ENCODE measurements around the gene NOTUM. TPM values are rescaled to one million over a fixed set of nuclear protein-coding genes. Genes with fewer than 3 reads are reported as not detected.

Gene NOTUM
- total RNA-seq, 1 donor from 2014 or later: 0.56 TPM

DNA sequence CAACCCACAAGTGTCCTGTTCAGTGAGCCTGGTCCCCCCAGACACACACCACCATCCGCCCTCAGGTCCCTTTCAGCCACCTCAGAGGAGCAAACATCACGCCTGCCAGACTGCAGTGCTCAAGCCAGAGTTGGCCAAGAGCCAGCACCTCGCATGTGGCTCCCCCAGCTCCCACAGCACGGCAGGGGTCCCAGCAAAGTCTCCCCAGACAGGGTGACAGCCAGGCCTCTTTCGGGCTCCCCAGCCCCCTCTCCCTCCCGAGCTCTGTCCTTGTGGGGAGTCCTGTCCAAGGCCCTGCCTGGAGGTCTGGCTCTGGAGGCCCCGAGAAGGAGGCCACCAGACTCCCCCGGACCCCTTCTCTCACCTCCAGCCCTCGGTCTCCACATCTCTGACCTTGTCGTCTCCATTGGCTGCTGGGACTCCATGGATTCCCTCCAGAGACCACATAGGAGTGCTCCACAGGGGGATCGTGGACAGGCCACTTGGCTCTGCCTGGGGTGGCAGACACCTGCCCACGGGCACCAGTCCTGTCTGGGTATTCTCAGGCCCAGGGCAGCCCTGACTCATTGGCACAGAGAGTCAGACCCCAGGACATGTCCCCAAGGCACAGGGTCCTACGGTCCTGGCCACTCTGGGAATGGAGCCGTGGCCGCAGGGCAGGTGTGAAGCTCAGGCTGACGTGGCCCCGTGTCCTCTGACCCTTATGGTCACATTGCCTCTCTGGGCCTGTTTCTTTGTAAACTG, 12.2 kb downstream of the NOTUM start:
- intact Hi-C loops (cut with DNase I): no loop called here
- no peak for ATAC-seq (ENCODE audit: poor library complexity)

GRCh38 chr17:81947189-81947588, 13.8 kb downstream of the NOTUM start, which contains the start of gene MYADML2:
Gene MYADML2 (minus strand): TSS chr17:81947233. CDS start chr17:81941741, 5,492 bp downstream.
- intact Hi-C loops (cut with DNase I): no loop called here
- no peak for DNase-seq
- ATAC-seq (ENCODE audit: poor library complexity): no peak

More for the DNA sequence above, 12.2 kb downstream of the NOTUM start:
- no peak for DNase-seq

GRCh38 chr17:81944858-81945257, 16.1 kb downstream of the NOTUM start:
- ATAC-seq (ENCODE audit: poor library complexity) (no peak), DNase-seq (no peak)
- intact Hi-C loops (cut with DNase I): no loop called here

GRCh38 chr17:81942167-81942553, 18.8 kb downstream of the NOTUM start:
- intact Hi-C loops (cut with DNase I): no loop called here
- no peak for DNase-seq
- ATAC-seq (ENCODE audit: poor library complexity): no peak

GRCh38 chr17:81941484-81942166, 19.4 kb downstream of the NOTUM start:
- intact Hi-C loops (cut with DNase I): no loop called here
- ATAC-seq (ENCODE audit: poor library complexity) (peak; percentile 56), DNase-seq (peak; percentile 70)

DNA sequence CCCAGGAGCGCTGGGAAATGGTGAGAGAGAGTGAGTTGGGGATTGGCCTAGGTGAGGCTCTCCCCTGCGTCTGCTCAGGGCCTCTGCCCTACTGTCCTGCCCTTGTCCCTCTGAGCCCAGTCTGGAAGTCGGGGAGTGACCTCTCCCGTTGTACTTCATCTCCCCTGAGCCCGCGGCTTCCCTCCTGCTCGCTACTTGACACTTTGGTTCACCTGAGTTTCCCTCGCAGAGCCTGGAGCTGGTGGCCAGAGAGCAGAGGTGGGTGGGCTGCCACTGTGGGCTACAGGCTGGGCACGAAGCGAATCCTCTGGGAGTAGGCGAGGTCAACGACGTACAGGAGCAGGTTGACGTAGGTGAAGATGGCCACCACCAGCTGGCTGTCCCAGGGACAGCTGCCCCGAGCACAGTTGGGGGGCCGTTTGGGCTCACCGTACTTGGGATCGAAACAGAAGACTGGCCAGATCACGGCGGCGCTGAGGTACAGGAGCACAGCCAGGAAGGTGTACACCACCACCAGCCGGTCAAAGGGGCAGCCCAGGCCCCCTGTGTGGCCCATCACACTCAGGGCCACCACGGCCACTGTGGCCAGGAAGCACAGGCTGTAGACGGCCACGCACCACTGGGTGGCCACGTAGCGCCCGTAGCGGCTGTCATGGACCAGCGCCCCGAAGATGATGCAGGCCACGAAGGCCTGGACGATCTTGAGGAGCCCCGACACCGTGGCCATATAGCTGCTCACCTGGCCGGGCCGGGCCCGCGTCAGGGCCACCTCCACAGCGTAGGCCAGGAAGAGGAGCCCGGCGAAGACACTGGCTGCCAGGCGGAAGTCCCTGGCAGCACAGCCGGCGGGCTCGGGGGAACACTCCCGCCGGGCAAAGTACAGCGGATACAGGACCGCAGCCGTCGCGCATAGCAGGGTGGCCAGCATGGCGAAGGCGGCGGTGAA, 20.2 kb downstream of the NOTUM start:
- DNase-seq (no peak), ATAC-seq (ENCODE audit: poor library complexity) (no peak)
- intact Hi-C loops (cut with DNase I): no loop called here

DNA sequence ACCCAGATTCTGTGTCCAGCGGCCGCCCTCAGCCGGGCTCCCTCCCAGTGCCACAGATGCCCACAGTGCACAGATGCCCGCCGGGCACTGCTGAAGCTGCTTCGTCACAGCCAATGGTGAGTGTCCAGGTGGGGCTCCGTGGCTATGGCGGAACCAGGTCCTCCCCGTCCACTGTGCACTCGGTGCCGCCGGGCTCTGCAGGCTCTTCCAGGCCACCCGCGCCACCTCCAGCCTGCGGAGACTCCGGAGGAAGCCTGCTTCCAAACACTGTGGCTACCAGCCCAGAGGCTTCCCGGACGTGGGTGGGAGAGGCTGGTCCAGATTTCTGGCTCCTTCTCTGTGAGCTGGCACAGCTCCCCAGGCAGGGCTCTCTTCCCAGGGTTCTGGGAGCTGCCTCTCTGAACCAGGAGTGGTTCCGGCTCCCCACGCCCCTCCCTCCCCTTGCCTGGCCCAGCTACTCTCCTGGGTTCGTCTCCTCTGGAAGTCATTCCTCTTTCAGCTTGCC, 21.1 kb downstream of the NOTUM start:
- DNase-seq: peak; percentile 89
- ATAC-seq (ENCODE audit: poor library complexity): peak; percentile 28
- intact Hi-C loops (cut with DNase I): no loop called here

DNA sequence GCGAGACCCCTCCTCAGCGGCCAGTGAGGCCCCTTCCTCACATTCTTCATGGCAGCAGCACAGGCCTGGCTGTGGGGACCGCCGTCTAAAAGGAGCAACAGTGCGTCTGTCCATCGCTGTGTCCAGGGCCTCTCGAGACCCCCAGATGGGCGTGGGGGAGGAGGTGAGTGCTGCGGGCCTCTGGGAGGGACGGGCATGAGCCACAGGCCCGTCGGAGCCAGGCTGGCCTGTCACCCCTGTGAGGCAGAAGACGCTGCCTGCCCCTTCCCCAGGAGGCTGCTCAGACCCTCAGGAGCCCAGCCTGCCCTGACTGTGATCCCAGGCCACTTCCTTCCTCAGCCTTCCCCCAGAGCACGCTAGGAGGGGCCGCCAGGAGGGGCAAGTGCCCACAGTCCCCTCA, 21.8 kb downstream of the NOTUM start:
- intact Hi-C loops (cut with DNase I): no loop called here
- DNase-seq: no peak

GRCh38 chr17:81935709-81936084, 25.3 kb downstream of the NOTUM start:
- ATAC-seq (ENCODE audit: poor library complexity): no peak
- intact Hi-C loops (cut with DNase I): no loop called here

More for the DNA sequence above, 21.8 kb downstream of the NOTUM start:
- no peak for ATAC-seq (ENCODE audit: poor library complexity)

DNA sequence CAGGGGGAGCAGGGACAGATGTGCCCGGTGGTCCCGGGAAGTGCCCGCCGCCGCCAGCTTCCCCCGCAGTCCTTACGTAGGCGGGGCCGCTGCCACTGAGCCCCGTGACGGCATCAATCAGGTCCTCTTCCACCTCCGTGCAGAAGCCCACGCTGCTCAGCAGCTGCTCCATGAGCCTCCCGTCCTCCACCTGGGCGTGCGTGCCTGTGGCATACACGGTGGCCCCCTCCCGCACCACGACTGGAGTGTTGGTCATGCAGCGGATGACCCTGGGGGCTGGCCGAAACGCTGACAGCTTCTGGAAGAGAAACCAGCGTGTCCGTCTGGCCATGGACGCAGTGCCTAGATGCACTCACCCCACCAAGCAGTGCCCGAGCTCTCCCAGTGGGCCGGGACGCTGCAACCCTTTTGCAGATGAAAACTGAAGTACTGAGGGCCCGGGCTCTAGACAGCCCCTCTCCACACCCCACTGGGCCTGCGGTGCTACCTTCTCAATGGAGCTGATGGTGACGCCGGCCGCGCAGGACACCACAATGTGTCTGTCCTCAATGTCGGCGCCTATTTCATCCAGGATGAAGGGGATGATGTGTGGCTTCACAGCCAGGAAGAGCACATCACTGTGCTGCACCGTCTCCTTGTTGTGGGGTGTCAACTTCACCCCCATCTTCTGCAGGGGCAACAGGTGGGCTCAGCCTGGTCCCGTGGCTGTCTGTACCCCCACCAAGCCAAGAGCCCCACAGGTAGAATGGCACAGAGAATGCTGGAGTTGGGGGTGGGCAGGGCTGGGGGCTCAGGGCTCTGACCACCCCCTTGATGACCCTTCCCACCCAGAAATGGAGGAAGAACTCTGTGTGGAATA, 25.9 kb downstream of the NOTUM start:
- intact Hi-C loops (cut with DNase I): no loop called here
- DNase-seq (no peak), ATAC-seq (ENCODE audit: poor library complexity) (no peak)

More at GRCh38 chr17:81935709-81936084, 25.3 kb downstream of the NOTUM start:
- no peak for DNase-seq

- ATAC-seq (ENCODE audit: poor library complexity) (no peak), DNase-seq (no peak)
- intact Hi-C loops (cut with DNase I): no loop called here
Observed at GRCh38 chr17:81934098-81934757, 26.8 kb downstream of the NOTUM start.

DNA sequence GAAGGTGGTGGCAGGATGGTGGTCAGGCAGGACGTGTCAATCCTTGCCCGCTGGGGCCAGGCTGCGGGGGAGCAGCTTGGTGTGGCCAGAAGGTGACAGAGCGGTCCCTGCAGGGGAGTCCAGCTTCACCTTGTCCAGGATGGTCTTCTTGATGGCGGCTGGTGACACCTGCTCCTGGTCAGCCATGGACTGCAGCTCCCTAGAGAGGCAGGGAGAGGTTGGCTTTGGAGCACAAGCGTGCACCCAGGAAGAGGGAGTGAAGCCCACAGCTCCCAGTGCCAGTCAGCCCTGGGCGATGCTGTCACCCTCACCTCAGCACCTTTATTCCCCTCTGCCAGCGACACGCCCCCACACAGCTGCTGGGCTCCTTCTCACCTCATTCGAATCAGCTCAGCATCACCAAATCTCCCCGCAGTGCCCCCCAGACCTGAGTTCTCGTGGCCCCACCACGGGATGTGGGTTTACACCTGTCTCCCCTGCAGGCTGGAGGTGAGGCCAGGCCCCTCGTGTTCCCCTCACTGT, 27.7 kb downstream of the NOTUM start:
- intact Hi-C loops (cut with DNase I): no loop called here
- ATAC-seq (ENCODE audit: poor library complexity) (no peak), DNase-seq (no peak)

DNA sequence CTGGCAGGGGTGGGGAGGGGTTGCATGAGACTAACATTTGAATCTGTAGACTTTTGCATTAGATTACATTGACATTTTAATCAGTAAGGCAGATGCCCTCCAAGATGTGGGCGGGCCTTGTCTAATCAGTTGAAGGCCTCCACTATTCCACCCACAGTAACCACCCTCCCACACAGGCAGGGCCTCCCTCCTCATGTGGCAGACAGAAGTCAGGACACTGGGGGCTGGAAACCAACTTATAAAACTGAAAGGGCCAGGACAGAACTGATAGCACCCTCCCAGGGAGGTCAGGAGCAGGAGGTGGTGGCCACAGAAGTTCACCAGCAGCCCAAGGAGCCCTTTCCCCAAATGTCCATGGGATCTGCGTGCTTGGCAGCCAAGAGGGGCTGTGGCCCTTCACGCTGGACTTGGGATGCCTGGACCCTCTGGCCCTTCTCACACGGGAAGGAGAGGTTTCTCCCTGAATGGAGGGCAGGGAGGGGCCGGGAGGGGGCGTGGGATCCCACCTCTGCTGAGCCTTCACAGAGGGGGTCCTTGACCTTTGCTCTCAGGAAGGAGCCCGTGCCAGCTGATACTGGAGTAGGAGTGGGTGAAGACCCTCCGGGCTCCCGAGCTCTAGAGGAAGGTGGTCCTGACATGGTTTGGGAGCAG, 28.5 kb downstream of the NOTUM start:
- intact Hi-C loops (cut with DNase I): no loop called here
- ATAC-seq (ENCODE audit: poor library complexity): no peak
- DNase-seq: no peak

DNA sequence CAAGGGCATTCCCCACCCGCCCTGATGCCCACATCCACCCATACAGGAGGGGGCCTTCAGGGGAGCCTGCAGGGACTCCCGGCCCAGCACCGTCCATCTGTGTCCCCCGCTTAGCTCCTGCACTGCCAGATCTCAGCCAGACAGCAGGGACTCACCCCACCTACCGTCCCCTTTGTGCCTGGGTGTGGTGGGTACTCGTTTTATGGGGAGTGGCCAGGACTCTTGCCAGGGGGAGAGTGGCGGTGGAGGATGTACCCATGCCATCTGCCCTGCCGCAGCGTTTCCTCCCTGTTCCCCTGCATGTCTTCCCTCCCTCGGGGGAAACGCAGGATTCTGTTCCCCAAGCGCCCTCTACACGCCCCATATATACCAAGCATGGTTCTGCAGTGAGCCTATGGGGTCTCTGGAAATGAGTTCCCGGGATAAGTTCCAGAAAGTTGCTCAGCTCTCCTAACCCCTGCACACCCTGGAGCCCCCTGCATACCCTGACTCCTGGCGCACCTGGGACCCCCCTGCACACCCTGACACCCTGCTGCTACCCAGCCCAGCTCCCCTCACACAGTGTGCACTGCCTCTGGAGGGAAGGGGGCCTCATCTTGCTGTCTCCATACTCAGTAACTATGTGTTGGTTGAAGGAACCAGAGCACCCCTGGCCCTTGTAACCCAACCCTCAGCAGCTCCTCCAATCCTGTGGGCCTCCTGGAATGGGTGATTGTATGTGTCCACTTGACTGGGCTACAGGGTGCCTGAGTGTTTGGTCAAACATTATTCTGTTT, 29.2 kb downstream of the NOTUM start:
- intact Hi-C loops (cut with DNase I): no loop called here
- DNase-seq (no peak), ATAC-seq (ENCODE audit: poor library complexity) (no peak)

GRCh38 chr17:81931189-81931556, 29.8 kb downstream of the NOTUM start:
- no peak for DNase-seq
- intact Hi-C loops (cut with DNase I): no loop called here
- no peak for ATAC-seq (ENCODE audit: poor library complexity)

All from Right ventricle myocardium superior (tissue), 1 donor.